ENCODE results near the gene SCN9A. TPM values are rescaled to one million over a fixed set of nuclear protein-coding genes. Genes with fewer than 3 reads are reported as not detected.

Gene SCN9A
- total RNA-seq, 2 experiments from 2014 or later = 0.14 to 0.17 TPM

DNA sequence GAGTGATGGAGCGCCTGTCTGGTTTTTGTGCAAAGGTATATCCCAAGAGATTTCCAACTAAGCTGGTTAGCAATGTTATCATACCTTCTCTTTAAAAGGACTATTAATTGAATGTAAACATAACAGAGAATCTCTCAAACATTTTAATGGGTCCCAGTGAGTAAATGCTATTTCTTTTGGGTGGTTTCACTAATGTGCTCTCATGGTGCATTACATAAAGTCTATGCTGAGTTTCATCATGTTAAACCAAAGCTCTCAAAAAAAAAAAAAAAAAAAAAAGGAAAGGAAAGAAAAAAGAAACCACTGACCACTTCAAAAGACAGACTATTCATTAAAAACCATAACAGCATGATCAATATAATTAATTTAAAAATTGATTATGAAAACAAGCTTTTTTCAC, 128.8 kb downstream of the SCN9A start:
- Histone ChIP-seq H3K27me3 (ENCODE audit: control insufficient read depth in 1 of 2, insufficient read depth in 2 of 2, low read length in 2 of 2) (no peaks in the 10 kb centered on the region), H3K27ac (ENCODE audit: low read depth in 1 of 2, low read length in 2 of 2) (no peak overlapping the region), H3K4me1 (ENCODE audit: insufficient read depth, low read length) (no peaks in the 10 kb centered on the region), H3K9me3 (ENCODE audit: control insufficient read depth in 1 of 2, insufficient read depth in 1 of 2, low read length in 2 of 2) (no peaks in the 10 kb centered on the region), H3K36me3 (ENCODE audit: insufficient read depth, low read length) (no peaks in the 10 kb centered on the region), H3K4me3 (ENCODE audit: low read length) (no peak overlapping the region)
- no peak for ATAC-seq (ENCODE audit: poor library complexity)
- no peaks in the 10 kb centered on the region for H3K36me3 Mint-ChIP-seq (ENCODE audit: low read depth)
- DNase-seq = no peak
- H3K4me1 Mint-ChIP-seq (ENCODE audit: low read depth) = no peaks in the 10 kb centered on the region
- TF ChIP-seq, protein P1, sequence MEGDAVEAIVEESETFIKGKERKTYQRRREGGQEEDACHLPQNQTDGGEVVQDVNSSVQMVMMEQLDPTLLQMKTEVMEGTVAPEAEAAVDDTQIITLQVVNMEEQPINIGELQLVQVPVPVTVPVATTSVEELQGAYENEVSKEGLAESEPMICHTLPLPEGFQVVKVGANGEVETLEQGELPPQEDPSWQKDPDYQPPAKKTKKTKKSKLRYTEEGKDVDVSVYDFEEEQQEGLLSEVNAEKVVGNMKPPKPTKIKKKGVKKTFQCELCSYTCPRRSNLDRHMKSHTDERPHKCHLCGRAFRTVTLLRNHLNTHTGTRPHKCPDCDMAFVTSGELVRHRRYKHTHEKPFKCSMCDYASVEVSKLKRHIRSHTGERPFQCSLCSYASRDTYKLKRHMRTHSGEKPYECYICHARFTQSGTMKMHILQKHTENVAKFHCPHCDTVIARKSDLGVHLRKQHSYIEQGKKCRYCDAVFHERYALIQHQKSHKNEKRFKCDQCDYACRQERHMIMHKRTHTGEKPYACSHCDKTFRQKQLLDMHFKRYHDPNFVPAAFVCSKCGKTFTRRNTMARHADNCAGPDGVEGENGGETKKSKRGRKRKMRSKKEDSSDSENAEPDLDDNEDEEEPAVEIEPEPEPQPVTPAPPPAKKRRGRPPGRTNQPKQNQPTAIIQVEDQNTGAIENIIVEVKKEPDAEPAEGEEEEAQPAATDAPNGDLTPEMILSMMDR (IDR thresholded peaks at IDR 0.05) = no peak
- ChIA-PET POLR2A (no interaction called here), CTCF (no interaction called here)
- H3K27me3 Mint-ChIP-seq = no peaks in the 10 kb centered on the region
- H3K4me3 Mint-ChIP-seq = no peak overlapping the region
- no peak overlapping the region for H3K27ac Mint-ChIP-seq
- H3K9me3 Mint-ChIP-seq = no peaks in the 10 kb centered on the region
- intact Hi-C loops (cut with DNase I, micrococcal nuclease) = no loop called here

GRCh38 chr2:166242309-166242708, 133.4 kb downstream of the SCN9A start:
- Mint-ChIP-seq H3K4me1 (ENCODE audit: low read depth) (no peaks in the 10 kb centered on the region), H3K4me3 (no peak overlapping the region), H3K9me3 (no peaks in the 10 kb centered on the region), H3K36me3 (ENCODE audit: low read depth) (no peaks in the 10 kb centered on the region), H3K27ac (no peak overlapping the region), H3K27me3 (no peaks in the 10 kb centered on the region)
- ATAC-seq (ENCODE audit: poor library complexity) = no peak
- Histone ChIP-seq H3K27me3 (ENCODE audit: control insufficient read depth in 1 of 2, insufficient read depth in 2 of 2, low read length in 2 of 2) (no peaks in the 10 kb centered on the region), H3K9me3 (ENCODE audit: control insufficient read depth in 1 of 2, insufficient read depth in 1 of 2, low read length in 2 of 2) (no peaks in the 10 kb centered on the region), H3K4me3 (ENCODE audit: low read length) (no peak overlapping the region), H3K27ac (ENCODE audit: low read depth in 1 of 2, low read length in 2 of 2) (no peak overlapping the region), H3K4me1 (ENCODE audit: insufficient read depth, low read length) (no peaks in the 10 kb centered on the region), H3K36me3 (ENCODE audit: insufficient read depth, low read length) (no peaks in the 10 kb centered on the region)
- TF ChIP-seq, protein P1 (IDR thresholded peaks at IDR 0.05) = no peak
- intact Hi-C loops (cut with DNase I, micrococcal nuclease) = no loop called here
- ChIA-PET POLR2A (no interaction called here), CTCF (no interaction called here)
- no peak for DNase-seq

DNA sequence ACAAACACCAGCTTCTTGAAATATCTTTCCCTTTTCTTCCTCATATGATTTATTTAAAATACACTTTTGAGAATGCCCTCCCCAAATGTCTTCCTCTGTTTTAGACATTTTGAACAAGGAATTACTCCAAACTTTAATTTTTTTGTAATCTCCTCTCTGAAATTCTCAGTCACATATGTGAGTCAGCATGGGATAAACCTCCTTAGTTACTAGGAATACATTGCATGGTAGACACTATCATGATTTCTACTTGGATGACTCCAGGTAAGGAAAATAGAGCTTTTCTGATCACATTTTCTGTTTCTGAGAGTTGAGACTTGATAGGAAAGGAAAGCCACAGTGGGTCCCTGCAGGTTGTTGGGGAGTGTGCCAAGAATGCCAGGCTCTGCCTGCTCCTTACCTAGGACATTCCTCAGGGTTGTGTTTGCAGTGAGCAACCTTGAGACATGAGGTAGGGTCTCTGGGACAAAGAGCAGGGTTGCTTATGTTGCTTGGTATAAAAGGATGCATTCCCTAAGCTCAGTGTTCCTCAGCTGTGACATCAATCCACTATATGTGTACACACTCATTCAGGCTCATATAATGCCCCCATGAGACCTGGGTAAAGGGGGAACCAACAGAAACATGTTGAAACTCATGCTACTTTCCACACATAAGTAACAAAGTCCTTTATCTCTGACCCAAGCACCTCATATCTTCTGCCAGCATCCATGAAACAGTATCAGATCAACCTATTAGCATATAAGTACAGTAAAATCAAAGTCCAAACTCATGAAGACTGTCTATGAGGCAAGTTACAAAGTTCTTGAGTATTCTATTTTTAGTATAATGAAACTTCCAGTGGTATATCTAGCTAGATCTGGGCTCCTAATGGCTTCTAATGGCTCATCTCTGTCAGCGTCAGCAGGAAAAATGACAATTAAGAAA, 135.1 kb downstream of the SCN9A start:
- TF ChIP-seq, protein P1 (IDR thresholded peaks at IDR 0.05) = no peak
- no peaks in the 10 kb centered on the region for H3K36me3 ChIP-seq (ENCODE audit: insufficient read depth, low read length)
- no peak overlapping the region for H3K27ac ChIP-seq (ENCODE audit: low read depth in 1 of 2, low read length in 2 of 2)
- H3K27me3 ChIP-seq (ENCODE audit: control insufficient read depth in 1 of 2, insufficient read depth in 2 of 2, low read length in 2 of 2) = no peaks in the 10 kb centered on the region
- no peaks in the 10 kb centered on the region for H3K9me3 ChIP-seq (ENCODE audit: control insufficient read depth in 1 of 2, insufficient read depth in 1 of 2, low read length in 2 of 2)
- no peaks in the 10 kb centered on the region for H3K36me3 Mint-ChIP-seq (ENCODE audit: low read depth)
- H3K4me3 ChIP-seq (ENCODE audit: low read length) = no peak overlapping the region
- H3K27ac Mint-ChIP-seq = no peak overlapping the region
- ATAC-seq (ENCODE audit: poor library complexity) (no peak), DNase-seq (no peak)
- no peaks in the 10 kb centered on the region for H3K4me1 ChIP-seq (ENCODE audit: insufficient read depth, low read length)
- no peaks in the 10 kb centered on the region for H3K9me3 Mint-ChIP-seq
- no peak overlapping the region for H3K4me3 Mint-ChIP-seq
- H3K4me1 Mint-ChIP-seq (ENCODE audit: low read depth) = no peaks in the 10 kb centered on the region
- no peaks in the 10 kb centered on the region for H3K27me3 Mint-ChIP-seq
- CTCF ChIA-PET = no interaction called here
- intact Hi-C loops (cut with DNase I, micrococcal nuclease) = no loop called here
- POLR2A ChIA-PET = no interaction called here

Measured in CD4-positive, alpha-beta T cell (primary cell).